ENCODE data around the gene SPATA22.

DNA sequence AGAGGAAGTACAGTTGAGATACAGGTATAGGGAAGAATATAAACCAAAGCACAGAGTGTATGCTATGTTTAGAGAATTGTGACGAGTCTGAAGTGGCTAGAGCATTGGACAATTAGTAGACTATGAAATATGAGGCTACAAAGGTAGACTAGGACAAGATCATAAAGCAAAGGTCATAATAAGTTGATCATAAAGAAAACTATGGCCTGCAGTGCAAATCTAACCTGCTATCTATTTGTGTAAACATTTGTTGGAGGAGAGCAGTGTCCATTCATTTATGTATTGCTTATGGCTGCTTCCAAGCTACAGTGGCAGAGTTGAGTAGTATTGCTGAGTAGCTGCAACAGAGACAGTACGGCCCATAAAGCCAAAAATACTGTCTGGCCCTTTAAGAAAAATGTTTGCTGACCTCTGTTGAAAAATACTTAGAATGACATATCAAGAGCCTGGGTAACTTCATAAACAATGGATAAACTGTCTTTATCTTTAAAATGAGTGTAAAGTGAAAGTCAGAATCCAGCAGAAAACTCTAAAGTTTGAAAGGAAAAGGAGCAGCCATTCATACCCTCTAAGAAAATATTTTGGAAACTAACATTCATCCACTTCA lies 23.5 kb downstream of the SPATA22 start:
- TF ChIP-seq, protein P1, sequence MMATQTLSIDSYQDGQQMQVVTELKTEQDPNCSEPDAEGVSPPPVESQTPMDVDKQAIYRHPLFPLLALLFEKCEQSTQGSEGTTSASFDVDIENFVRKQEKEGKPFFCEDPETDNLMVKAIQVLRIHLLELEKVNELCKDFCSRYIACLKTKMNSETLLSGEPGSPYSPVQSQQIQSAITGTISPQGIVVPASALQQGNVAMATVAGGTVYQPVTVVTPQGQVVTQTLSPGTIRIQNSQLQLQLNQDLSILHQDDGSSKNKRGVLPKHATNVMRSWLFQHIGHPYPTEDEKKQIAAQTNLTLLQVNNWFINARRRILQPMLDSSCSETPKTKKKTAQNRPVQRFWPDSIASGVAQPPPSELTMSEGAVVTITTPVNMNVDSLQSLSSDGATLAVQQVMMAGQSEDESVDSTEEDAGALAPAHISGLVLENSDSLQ (IDR thresholded peaks at IDR 0.05): no peak
- TF ChIP-seq BHLHE40 (IDR thresholded peaks at IDR 0.05; ENCODE audit: borderline replicate concordance) (no peak), SP1 (IDR thresholded peaks at IDR 0.05) (no peak), FOXA1 (IDR thresholded peaks at IDR 0.05) (no peak), FOXM1 (IDR thresholded peaks at IDR 0.05; ENCODE audit: borderline replicate concordance) (no peak), ARNT (IDR thresholded peaks at IDR 0.05) (no peak)

Measured in HEK293T (cell line).